ENCODE results near the gene NIPAL4.

The NIPAL4 gene

GRCh38 chr5:157486221-157486681 lies 26.2 kb downstream of the NIPAL4 start:
- DNase-seq = no peak

GRCh38 chr5:157486861-157487260 lies 26.8 kb downstream of the NIPAL4 start:
- DNase-seq = no peak

GRCh38 chr5:157487358-157487757 lies 27.3 kb downstream of the NIPAL4 start:
- no peak for DNase-seq

- DNase-seq = no peak
These were observed 31.5 kb downstream of the NIPAL4 start for GRCh38 chr5:157491471-157491995.

- no peak for DNase-seq
These were observed 32.9 kb downstream of the NIPAL4 start for GRCh38 chr5:157492886-157493285.

GRCh38 chr5:157494178-157494832 lies 34.3 kb downstream of the NIPAL4 start:
- DNase-seq = no peak

GRCh38 chr5:157496864-157497263 lies 36.9 kb downstream of the NIPAL4 start:
- DNase-seq = no peak

GRCh38 chr5:157497875-157498611 lies 38.0 kb downstream of the NIPAL4 start:
- DNase-seq = no peak

GRCh38 chr5:157502143-157502647 lies 42.2 kb downstream of the NIPAL4 start:
- no peak for DNase-seq

GRCh38 chr5:157504053-157504452 lies 44.0 kb downstream of the NIPAL4 start:
- no peak for DNase-seq

- DNase-seq = no peak
These were observed 45.5 kb downstream of the NIPAL4 start for GRCh38 chr5:157505496-157505895.

GRCh38 chr5:157506066-157506590 lies 46.1 kb downstream of the NIPAL4 start:
- no peak for DNase-seq

- no peak for DNase-seq
These were observed 47.2 kb downstream of the NIPAL4 start for GRCh38 chr5:157506981-157507780.

- DNase-seq = no peak
These were observed 49.1 kb downstream of the NIPAL4 start for GRCh38 chr5:157509093-157509492.

- no peak for DNase-seq
These were observed 49.6 kb downstream of the NIPAL4 start for GRCh38 chr5:157509587-157509986.

- no peak for DNase-seq
These were observed 50.7 kb downstream of the NIPAL4 start for GRCh38 chr5:157510682-157511081.

- no peak for DNase-seq
These were observed 51.9 kb downstream of the NIPAL4 start for GRCh38 chr5:157511651-157512644.

GRCh38 chr5:157513182-157513581 lies 53.2 kb downstream of the NIPAL4 start:
- DNase-seq = no peak

GRCh38 chr5:157514974-157515373 lies 55.0 kb downstream of the NIPAL4 start:
- DNase-seq = no peak

- DNase-seq = no peak
These were observed 56.0 kb downstream of the NIPAL4 start for GRCh38 chr5:157516006-157516405.

GRCh38 chr5:157516626-157517325 lies 56.8 kb downstream of the NIPAL4 start:
- DNase-seq = no peak

Measured in NCI-H510A (cell line).